GM15510 (cell line): ENCODE measurements around the gene ATPAF2.

ENCODE experiments used
- POLR2A ChIP-seq: IDR thresholded peaks from 3 replicates; pipeline ENCODE4 v1.6.1; 2011; ENCODE audit warnings: borderline replicate concordance; ENCODE audit not compliant: insufficient read length; ENCODE audit errors: extremely low read depth

Gene ATPAF2

DNA sequence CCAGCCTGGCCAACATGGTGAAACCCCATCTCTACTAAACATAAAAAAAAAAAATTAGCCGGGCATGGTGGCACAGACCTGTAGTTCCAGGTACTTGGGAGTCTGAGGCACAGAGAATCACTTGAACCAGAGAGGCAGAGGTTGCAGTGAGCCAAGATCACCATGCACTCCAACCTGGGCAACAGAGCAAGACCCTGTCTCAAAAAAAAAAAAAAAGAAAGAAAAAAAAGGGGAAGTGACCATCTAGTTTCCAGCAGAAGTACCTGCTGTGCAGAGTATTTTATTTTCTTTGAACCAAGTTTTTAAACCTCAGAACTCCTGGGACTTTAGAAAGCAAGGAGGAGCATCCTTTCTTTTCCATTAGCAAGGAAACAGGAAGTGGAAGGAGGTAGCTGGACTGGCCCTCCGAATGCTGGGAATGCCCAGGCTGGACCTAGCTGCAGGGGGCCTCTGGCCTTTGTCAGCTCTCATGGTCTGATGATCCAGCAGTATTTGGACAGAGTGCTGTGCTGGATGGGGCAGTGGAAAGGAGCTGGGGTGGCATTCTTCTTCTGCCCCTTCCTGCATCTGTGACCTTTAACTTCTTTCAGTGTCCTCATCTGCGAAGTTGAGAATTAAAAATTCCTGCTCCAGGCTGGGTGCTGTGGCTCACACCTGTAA lies 6.9 kb upstream of the ATPAF2 start:
- TF ChIP-seq POLR2A = no peak

DNA sequence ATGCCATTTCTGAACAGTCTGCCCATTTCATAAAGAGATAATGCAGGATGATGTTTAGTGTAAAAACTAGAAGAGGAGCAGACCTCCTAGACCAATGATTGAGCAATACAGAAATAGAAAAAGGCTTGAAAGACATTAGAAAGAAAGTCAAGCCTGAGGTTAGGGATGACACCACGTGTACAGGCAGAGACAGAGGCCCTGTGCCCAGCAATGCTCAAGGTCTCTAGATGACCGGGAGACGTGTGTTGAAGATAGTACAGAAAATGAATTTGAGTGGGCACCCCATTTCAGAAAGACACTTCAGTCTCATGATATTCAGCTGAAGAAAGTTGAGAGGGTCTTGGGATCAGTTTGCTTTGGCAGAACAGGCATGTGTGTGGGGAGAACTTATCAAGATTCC lies 5.6 kb upstream of the ATPAF2 start:
- no peak for TF ChIP-seq POLR2A

DNA sequence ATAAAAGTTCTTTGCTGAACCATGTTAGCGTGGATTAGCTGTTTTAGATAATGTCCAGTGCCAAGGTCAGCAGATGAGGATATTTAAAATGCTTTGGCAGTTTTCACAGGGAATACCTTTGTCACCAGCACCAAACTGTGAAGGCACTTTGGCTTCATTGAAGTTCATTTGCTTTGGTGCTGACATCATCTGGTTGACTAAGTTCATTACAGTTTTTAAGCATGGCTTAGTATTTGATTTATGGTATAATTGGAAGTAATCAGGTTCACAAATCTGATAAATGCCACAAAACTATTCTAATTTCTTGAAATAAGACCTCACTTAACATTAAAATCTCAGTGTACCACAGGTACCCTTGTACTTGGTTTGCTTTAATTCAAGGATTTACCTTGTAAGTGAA lies 4.5 kb upstream of the ATPAF2 start:
- no peak for TF ChIP-seq POLR2A

DNA sequence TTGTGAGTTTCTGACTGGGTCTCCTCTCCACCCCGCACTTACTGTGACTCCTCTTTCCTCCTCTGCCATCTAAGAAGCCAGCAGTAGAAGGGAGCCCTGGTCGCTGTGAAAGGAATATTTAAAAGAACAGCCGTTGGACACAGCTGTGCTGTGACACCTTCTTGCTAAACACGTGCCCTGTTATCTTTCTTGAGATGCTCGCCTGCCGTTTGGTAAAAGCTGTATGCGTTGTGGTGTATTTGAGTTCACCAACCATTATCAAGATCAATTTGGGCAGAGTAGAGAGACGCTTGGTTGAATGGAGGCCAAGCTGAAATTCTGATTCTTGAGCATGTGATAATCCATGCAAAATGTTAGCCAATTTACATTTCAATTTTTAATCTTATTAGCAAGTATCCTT lies 4.0 kb upstream of the ATPAF2 start:
- no peak for TF ChIP-seq POLR2A

- TF ChIP-seq POLR2A = no peak
Measured at GRCh38 chr17:18041776-18042175, 2.8 kb upstream of the ATPAF2 start.

DNA sequence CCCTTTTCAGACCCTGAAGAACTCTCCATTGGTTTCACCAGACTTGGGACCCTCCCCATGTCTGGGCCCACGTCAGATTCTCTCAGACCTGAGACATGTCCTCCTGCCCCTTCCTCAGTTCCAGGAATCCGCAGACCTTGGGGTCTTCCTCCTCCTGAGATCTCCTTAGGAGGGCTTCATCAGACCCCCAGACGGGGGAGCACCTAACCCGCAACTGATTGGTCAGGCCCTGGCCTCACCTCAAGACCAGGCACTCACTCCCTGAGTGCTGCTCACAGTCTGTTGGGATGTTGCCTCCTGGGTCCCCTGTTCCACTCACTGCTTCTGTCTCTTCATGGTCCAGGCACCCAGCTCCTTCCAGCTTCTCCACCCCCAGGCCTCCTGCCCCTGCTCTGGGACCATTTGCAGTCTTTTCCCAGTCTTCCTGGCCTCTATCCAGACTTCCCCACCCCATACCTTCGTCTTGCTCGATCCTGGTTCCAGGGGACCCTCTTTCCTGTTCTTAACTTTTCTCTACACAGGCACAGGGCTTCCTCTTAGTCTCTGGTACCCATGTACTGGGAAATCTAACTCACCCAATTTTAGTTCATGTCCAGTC lies 1.4 kb upstream of the ATPAF2 start:
- TF ChIP-seq POLR2A = no peak

- TF ChIP-seq POLR2A = no peak
Measured at GRCh38 chr17:18039535-18040260, 730 bp upstream of the ATPAF2 start.

DNA sequence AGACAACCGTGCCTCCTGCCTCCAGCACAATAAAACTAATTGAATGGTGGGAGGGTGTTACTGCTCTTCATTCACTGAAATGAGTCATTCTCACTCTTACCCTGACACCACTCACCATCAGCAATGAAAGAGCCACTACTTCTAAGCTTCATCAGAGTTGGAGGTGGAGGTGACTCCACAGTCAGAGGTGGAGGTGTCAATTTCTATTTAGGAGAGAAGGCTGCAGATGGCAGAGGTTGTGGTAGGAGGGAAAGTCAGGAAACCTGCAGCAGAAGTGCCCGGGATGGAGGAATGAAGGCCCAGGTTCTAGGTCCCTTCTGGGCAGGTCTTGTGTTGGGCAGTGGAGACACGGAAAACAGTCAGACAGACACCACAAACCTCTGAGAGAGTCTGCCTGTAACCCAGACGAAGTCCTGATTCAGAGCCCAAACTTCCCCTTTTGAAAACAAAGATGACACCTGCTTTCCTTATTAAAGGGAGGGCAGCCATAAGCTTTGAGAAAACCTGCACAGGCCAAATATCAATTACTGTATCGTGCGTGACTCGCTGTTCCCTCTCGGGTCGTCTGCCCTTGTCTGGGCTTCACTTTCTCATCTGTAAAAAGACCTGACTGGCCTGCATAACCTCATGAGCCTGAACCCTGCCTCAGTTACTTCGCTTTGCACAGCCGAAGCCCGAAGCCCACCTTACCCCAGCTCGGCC lies 668 bp downstream of the ATPAF2 start:
- no peak for TF ChIP-seq POLR2A

DNA sequence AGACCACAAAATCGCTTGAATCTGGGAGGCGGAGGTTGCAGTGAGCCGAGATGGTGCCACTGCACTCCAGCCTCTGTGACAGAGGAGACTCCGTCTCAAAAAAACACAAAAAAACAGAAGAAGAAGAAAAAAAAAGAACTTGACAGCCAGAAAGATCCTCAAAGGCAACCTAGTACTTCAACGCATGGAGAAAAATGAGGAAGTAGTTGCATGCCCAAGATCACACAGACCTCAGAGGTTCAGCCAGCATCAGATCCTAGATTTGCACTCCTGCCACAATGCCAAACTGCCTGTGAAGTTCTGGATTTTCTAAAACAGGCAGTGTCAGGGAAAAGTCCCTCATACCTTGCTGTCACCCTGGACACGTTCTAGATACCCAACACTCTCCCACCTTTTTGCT lies 1.5 kb downstream of the ATPAF2 start:
- TF ChIP-seq POLR2A = no peak

- TF ChIP-seq POLR2A = no peak
Measured at GRCh38 chr17:18035704-18036103, 3.3 kb downstream of the ATPAF2 start.

- TF ChIP-seq POLR2A = no peak
Measured at GRCh38 chr17:18033442-18034099, 5.4 kb downstream of the ATPAF2 start.

- no peak for TF ChIP-seq POLR2A
Measured at GRCh38 chr17:18031955-18032354, 7.0 kb downstream of the ATPAF2 start.

DNA sequence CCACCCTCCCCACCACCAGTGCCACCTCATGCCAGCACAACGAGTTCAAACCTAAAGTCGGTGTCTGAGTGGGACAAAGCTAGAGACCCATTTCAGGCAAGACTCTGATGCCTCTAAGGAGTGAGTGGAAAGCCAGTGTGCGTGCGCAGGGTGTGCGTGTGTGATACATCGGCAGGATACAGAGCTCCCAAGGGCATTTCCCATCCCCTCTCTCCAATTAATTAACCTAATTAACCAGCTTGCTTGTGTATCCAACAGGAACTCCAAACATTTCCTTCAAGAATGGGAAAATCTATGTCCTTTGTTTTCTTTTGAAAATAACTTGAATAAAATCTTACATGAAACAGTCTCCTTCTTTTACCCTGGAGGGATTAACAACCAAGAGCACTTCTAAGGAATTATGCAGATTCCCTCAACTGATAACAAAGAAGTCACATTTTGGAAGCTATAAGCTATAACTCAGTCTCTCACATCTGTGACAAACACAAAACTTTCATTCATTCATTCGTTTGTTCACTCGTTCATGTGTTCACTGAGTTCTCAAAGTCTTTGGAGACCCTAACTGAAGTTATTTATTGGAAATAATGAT lies 9.9 kb downstream of the ATPAF2 start:
- no peak for TF ChIP-seq POLR2A

DNA sequence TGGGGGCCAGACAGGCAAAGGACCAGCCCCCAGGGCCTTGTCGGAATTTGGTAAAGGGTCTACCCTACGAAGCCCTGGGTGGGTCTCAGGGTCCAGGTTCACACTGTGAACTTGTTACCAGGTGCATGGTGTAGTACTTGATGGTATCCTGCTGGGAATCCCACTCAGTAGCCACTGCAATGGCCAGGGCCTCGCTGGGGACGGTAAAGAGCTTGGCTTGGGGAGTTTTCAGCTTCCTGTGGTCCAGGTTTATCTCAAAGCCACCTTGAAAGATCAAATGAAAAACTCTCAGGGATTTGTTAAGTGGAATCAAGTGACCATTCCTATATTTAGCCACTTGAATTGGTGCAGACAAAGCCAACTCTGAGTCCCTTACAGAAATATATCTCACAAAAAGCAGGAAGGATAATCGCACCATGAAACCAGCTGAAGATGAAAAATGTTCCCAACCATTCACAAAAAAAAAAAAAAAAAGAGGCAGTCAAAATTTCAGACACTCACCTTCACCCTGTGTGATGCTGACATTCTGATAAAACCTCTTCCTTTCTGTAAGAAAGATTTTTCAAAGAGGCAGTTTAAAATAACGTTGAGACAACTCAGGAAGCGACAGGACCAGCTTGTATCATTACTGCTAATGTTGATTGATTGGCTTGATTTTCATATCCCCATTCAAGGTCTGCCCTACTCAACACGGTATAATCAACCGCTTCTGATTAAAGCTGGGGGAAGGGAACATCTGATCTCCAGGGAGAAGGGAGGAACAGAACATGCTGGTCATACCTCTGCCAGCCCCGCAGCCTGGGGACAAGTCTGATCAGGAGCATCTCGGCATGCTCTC lies 10.6 kb downstream of the ATPAF2 start:
- TF ChIP-seq POLR2A = no peak
